H9 (cell line): ENCODE data around the gene SLC47A1. TPM values are rescaled to one million over a fixed set of nuclear protein-coding genes. Genes with fewer than 3 reads are reported as not detected.

Experiments used
- DNase-seq: peaks from one replicate; pipeline ENCODE4 v3.0.0-alpha.2; 2017
- H2AFZ ChIP-seq: one replicate; pipeline ENCODE4 v1.6.1; 2013; ENCODE audit warnings: mild to moderate bottlenecking, low read length, control low read depth, moderate library complexity
- H2AK5ac ChIP-seq: 2 replicates; pipeline ENCODE4 v1.6.1; 2013; ENCODE audit warnings: low read length, control low read depth, mixed read lengths; ENCODE audit not compliant: insufficient read length
- H2BK120ac ChIP-seq: one replicate; pipeline ENCODE4 v1.6.1; 2013; ENCODE audit warnings: low read depth, mild to moderate bottlenecking, low read length, control low read depth, inconsistent platforms; ENCODE audit not compliant: poor library complexity, severe bottlenecking
- H2BK12ac ChIP-seq: 2 replicates; pipeline ENCODE4 v1.6.1; 2013; ENCODE audit warnings: low read length, control low read depth, mixed read lengths, low read depth; ENCODE audit not compliant: insufficient read length
- H2BK15ac ChIP-seq: 2 replicates; pipeline ENCODE4 v1.6.1; 2013; ENCODE audit warnings: low read depth, low read length, control low read depth
- H2BK20ac ChIP-seq: one replicate; pipeline ENCODE4 v1.6.1; 2013; ENCODE audit warnings: low read depth, mild to moderate bottlenecking, low read length, control low read depth, inconsistent platforms; ENCODE audit not compliant: poor library complexity, severe bottlenecking
- H2BK5ac ChIP-seq: 2 replicates; pipeline ENCODE4 v1.6.1; 2013; ENCODE audit warnings: low read length, control low read depth, mixed read lengths; ENCODE audit not compliant: insufficient read length
- H3K14ac ChIP-seq: 2 replicates; pipeline ENCODE4 v1.6.1; 2013; ENCODE audit warnings: low read length, control low read depth; ENCODE audit not compliant: insufficient read depth
- H3K18ac ChIP-seq: 2 replicates; pipeline ENCODE4 v1.6.1; 2013; ENCODE audit warnings: low read depth, mild to moderate bottlenecking, mixed read lengths, low read length, control low read depth; ENCODE audit not compliant: insufficient read length
- H3K23ac ChIP-seq: 2 replicates; pipeline ENCODE4 v1.6.1; 2013; ENCODE audit warnings: low read length, control low read depth, mixed read lengths, low read depth; ENCODE audit not compliant: insufficient read length
- H3K23me2 ChIP-seq: 2 replicates; pipeline ENCODE4 v1.6.1; 2013; ENCODE audit warnings: low read depth, mild to moderate bottlenecking, mixed read lengths, low read length, control low read depth; ENCODE audit not compliant: insufficient read length, poor library complexity, severe bottlenecking
- H3K27ac ChIP-seq: 2 replicates; pipeline ENCODE4 v1.5.1; 2013; ENCODE audit warnings: low read length, control low read depth, mixed read lengths, low read depth; ENCODE audit not compliant: insufficient read length
- H3K27me3 ChIP-seq: 2 replicates; pipeline ENCODE4 v1.6.1; 2013; ENCODE audit warnings: low read length, control low read depth, inconsistent platforms; ENCODE audit not compliant: insufficient read depth
- H3K4ac ChIP-seq: 2 replicates; pipeline ENCODE4 v1.6.1; 2013; ENCODE audit warnings: low read depth, mild to moderate bottlenecking, control low read depth, inconsistent platforms, low read length, moderate library complexity
- H3K4me1 ChIP-seq: 2 replicates; pipeline ENCODE4 v1.6.1; 2013; ENCODE audit warnings: low read length, control low read depth, inconsistent platforms; ENCODE audit not compliant: insufficient read depth
- H3K4me2 ChIP-seq: 2 replicates; pipeline ENCODE4 v1.6.1; 2013; ENCODE audit warnings: low read length, control low read depth, mixed read lengths; ENCODE audit not compliant: insufficient read length, insufficient read depth
- H3K56ac ChIP-seq: 2 replicates; pipeline ENCODE4 v1.6.1; 2013; ENCODE audit warnings: low read depth, mild to moderate bottlenecking, mixed read lengths, low read length, control low read depth; ENCODE audit not compliant: insufficient read length
- H3K79me1 ChIP-seq: 2 replicates; pipeline ENCODE4 v1.6.1; 2013; ENCODE audit warnings: low read depth, mild to moderate bottlenecking, moderate library complexity, low read length, control low read depth, inconsistent platforms; ENCODE audit not compliant: insufficient read depth, poor library complexity, severe bottlenecking
- H3K79me2 ChIP-seq: 2 replicates; pipeline ENCODE4 v1.6.1; 2013; ENCODE audit warnings: low read length, control low read depth, inconsistent platforms; ENCODE audit not compliant: insufficient read depth
- H3K9ac ChIP-seq: 2 replicates; pipeline ENCODE4 v1.6.1; 2013; ENCODE audit warnings: low read length, control low read depth, mixed read lengths; ENCODE audit not compliant: insufficient read length; ENCODE audit errors: extremely low read depth
- H3K9me3 ChIP-seq: one replicate; pipeline ENCODE4 v1.6.1; 2013; ENCODE audit warnings: low read depth, low read length, inconsistent platforms; ENCODE audit not compliant: control insufficient read depth
- H3T11ph ChIP-seq: one replicate; pipeline ENCODE4 v1.6.1; 2013; ENCODE audit warnings: mild to moderate bottlenecking, low read length, control low read depth, inconsistent platforms
- H4K20me1 ChIP-seq: one replicate; pipeline ENCODE4 v1.6.1; 2013; ENCODE audit not compliant: control insufficient read depth, insufficient read length, insufficient read depth
- H4K5ac ChIP-seq: 2 replicates; pipeline ENCODE4 v1.6.1; 2013; ENCODE audit warnings: low read depth, mild to moderate bottlenecking, mixed read lengths, low read length, control low read depth; ENCODE audit not compliant: insufficient read length
- H4K8ac ChIP-seq: replicated peaks from 2 replicates; pipeline ENCODE4 v1.6.1; 2013; ENCODE audit warnings: low read length, control low read depth, mixed read lengths, low read depth; ENCODE audit not compliant: insufficient read length
- H4K91ac ChIP-seq: 2 replicates; pipeline ENCODE4 v1.6.1; 2013; ENCODE audit warnings: low read depth, mild to moderate bottlenecking, moderate library complexity, mixed read lengths, low read length, control low read depth; ENCODE audit not compliant: insufficient read length
- H3K27ac Mint-ChIP-seq, 3 experiments: 2 replicates in 2 of 3; 3 replicates in 1 of 3; pipeline ENCODE4 v1.8.0; 2020 to 2021; ENCODE audit warnings: mixed read lengths in 3 of 3, mild to moderate bottlenecking in 1 of 3, moderate library complexity in 1 of 3
- H3K27me3 Mint-ChIP-seq: 2 replicates; pipeline ENCODE4 v1.8.0; 2021; ENCODE audit warnings: low read depth, mild to moderate bottlenecking, moderate library complexity, mixed read lengths
- H3K36me3 Mint-ChIP-seq, 3 experiments: 2 replicates in 2 of 3; 3 replicates in 1 of 3; pipeline ENCODE4 v1.8.0; 2020 to 2021; ENCODE audit warnings: low read depth in 3 of 3, mixed read lengths in 3 of 3; ENCODE audit not compliant: insufficient read depth in 1 of 3
- H3K4me1 Mint-ChIP-seq, 2 experiments: 2 replicates each; pipeline ENCODE4 v1.8.0; 2020; ENCODE audit warnings: mixed read lengths in 2 of 2
- H3K4me3 Mint-ChIP-seq, 2 experiments: 2 replicates in 1 of 2; 3 replicates in 1 of 2; pipeline ENCODE4 v1.8.0; 2020 to 2021; ENCODE audit warnings: mild to moderate bottlenecking in 2 of 2, mixed read lengths in 2 of 2, moderate library complexity in 1 of 2
- H3K9me3 Mint-ChIP-seq, 2 experiments: 2 replicates in 1 of 2; 3 replicates in 1 of 2; pipeline ENCODE4 v1.8.0; 2020; ENCODE audit warnings: mild to moderate bottlenecking in 2 of 2, mixed read lengths in 2 of 2, moderate library complexity in 1 of 2
- WGBS: extraction: QIAGEN DNeasy Blood & Tissue Kit; methylation state at CpG from one replicate; pipeline ENCODE4 v1.1.7; 2013; ENCODE audit warnings: missing lambda C conversion rate, low lambda C conversion rate, mixed read lengths; ENCODE audit not compliant: insufficient read length; ENCODE audit errors: extremely low coverage; 5-methylcytosine and 5-hydroxymethylcytosine counted together
- total RNA-seq: library from RNA; stranded (reverse); gene quantifications from 2 replicates; pipeline ENCODE4 v1.2.1, GENCODE V29; 2021
- TF ChIP-seq, protein P1 (sequence below): fragments of 200-600 bp; sonication (generic); conservative IDR thresholded peaks from 3 replicates; pipeline ENCODE4 v1.8.0; 2021; ENCODE audit warnings: antibody characterized with exemption, mild to moderate bottlenecking

SLC47A1 gene
- total RNA-seq, 1 experiment from 2014 or later: 4.0 TPM

GRCh38 chr17:19573075-19573474, 39.4 kb downstream of the SLC47A1 start:
- Histone ChIP-seq H3K23me2 (no peaks in the 10 kb centered on the region), H3K56ac (no peak overlapping the region), H2AK5ac (no peak overlapping the region), H2AFZ (no peak overlapping the region), H2BK5ac (no peak overlapping the region), H3K4me2 (no peak overlapping the region), H3K9me3 (no peaks in the 10 kb centered on the region), H2BK15ac (no peak overlapping the region), H3K27ac (no peak overlapping the region), H2BK20ac (no peak overlapping the region), H3T11ph (no peak overlapping the region), H3K9ac (no peak overlapping the region), H3K14ac (no peak overlapping the region), H3K27me3 (no peaks in the 10 kb centered on the region), H4K20me1 (no peaks in the 10 kb centered on the region), H2BK12ac (no peak overlapping the region), H2BK120ac (no peak overlapping the region), H3K18ac (no peak overlapping the region), H3K23ac (no peak overlapping the region), H3K79me1 (no peaks in the 10 kb centered on the region), H4K8ac (no peak overlapping the region), H4K5ac (no peak overlapping the region), H3K4me1 (no peaks in the 10 kb centered on the region), H3K4ac (no peak overlapping the region), H3K79me2 (no peaks in the 10 kb centered on the region), H4K91ac (no peak overlapping the region)
- H3K27me3 Mint-ChIP-seq: no peaks in the 10 kb centered on the region
- TF ChIP-seq, protein P1, sequence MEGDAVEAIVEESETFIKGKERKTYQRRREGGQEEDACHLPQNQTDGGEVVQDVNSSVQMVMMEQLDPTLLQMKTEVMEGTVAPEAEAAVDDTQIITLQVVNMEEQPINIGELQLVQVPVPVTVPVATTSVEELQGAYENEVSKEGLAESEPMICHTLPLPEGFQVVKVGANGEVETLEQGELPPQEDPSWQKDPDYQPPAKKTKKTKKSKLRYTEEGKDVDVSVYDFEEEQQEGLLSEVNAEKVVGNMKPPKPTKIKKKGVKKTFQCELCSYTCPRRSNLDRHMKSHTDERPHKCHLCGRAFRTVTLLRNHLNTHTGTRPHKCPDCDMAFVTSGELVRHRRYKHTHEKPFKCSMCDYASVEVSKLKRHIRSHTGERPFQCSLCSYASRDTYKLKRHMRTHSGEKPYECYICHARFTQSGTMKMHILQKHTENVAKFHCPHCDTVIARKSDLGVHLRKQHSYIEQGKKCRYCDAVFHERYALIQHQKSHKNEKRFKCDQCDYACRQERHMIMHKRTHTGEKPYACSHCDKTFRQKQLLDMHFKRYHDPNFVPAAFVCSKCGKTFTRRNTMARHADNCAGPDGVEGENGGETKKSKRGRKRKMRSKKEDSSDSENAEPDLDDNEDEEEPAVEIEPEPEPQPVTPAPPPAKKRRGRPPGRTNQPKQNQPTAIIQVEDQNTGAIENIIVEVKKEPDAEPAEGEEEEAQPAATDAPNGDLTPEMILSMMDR: no peak
- no peak overlapping the region for H3K27ac Mint-ChIP-seq
- DNase-seq: no peak
- WGBS: no CpG with 5 or more reads among the region's 2 CpGs
- H3K9me3 Mint-ChIP-seq: 0 out of 5 replicates have a peak, but pooled peaks cover 0 to 2% of the 10 kb centered on the region in 2 experiments
- H3K4me3 Mint-ChIP-seq: no peak overlapping the region
- peaks cover 14 to 31% of the 10 kb centered on the region in 2 experiments for H3K4me1 Mint-ChIP-seq
- H3K36me3 Mint-ChIP-seq: no peaks in the 10 kb centered on the region
